Mucosa of descending colon (tissue), 3 donors: Measurements from ENCODE around the gene TIAM2. TPM values are rescaled to one million over a fixed set of nuclear protein-coding genes. Genes with fewer than 3 reads are reported as not detected.

ENCODE experiments used
- ATAC-seq: fragments of 200-7000 bp; cut with Tn5 transposase; one replicate; pipeline ENCODE4 v1.9.1; 2020; ENCODE audit warnings: mild to moderate bottlenecking, moderate library complexity
- DNase-seq, 3 donors: peaks; one replicate each; pipeline ENCODE4 v3.0.0-alpha.2; 2020
- H3K36me3 ChIP-seq: fragments of 200-600 bp; one replicate; pipeline ENCODE4 v1.8.0; 2021; ENCODE audit warnings: low read depth, mild to moderate bottlenecking
- H3K4me1 ChIP-seq: fragments of 200-600 bp; one replicate; pipeline ENCODE4 v1.8.0; 2021; ENCODE audit warnings: low read depth, mild to moderate bottlenecking
- H3K4me3 ChIP-seq: fragments of 200-600 bp; one replicate; pipeline ENCODE4 v1.8.0; 2021; ENCODE audit warnings: mild to moderate bottlenecking
- H3K9me3 ChIP-seq: fragments of 200-600 bp; one replicate; pipeline ENCODE4 v1.8.0; 2021; ENCODE audit warnings: mild to moderate bottlenecking
- CTCF ChIP-seq: fragments of 200-600 bp; IDR thresholded peaks from one replicate; pipeline ENCODE4 v1.8.0; 2022; ENCODE audit warnings: antibody characterized with exemption, mild to moderate bottlenecking
- intact Hi-C, 2 donors: fragments of 100-400 bp; cut with DNase I in 1 of 2; cut with micrococcal nuclease in 1 of 2; formaldehyde crosslinking; loops; one replicate each; pipeline versions ENCODE4 v1.11.0 to v1.11.1; 2022; cut with DNase I, micrococcal nuclease
- total RNA-seq, 3 donors: library from RNA; stranded (reverse); fragmentation: NEBNext Ultra II Directional in 2 of 3; extraction: Animal tissue kit (Norgen Biotek cat#: 25700) in 2 of 3; gene quantifications; one replicate each; pipeline versions ENCODE4 v1.2.1 to v1.2.4, GENCODE V29; 2021 to 2023
- donor health status: DM: no; HTN: no; CAD: no; lungs with moderate emphysema.
- donor health status: DM: no; HTN: no; CAD: no.
- donor health status: DM: no; HTN: yes; CAD: no.

TIAM2 gene
- total RNA-seq, 3 donors from 2014 or later = 4.2 to 12.2 (median 9.8) TPM

- TF ChIP-seq CTCF = no peak
- Histone ChIP-seq H3K4me3 (no peak overlapping the region), H3K4me1 (no peaks in the 10 kb centered on the region), H3K9me3 (no peaks in the 10 kb centered on the region), H3K36me3 (no peaks in the 10 kb centered on the region)
- ATAC-seq (no peak), DNase-seq (no peak)
- intact Hi-C loops = no loop called here
These were observed 242.5 kb downstream of the TIAM2 start for GRCh38 chr6:155237613-155238012.

- H3K4me1 ChIP-seq = no peaks in the 10 kb centered on the region
- DNase-seq (no peak), ATAC-seq (no peak)
These were observed 245.9 kb downstream of the TIAM2 start for GRCh38 chr6:155240905-155241600.

GRCh38 chr6:155241966-155242365 is 246.9 kb downstream of the TIAM2 start:
- H3K4me3 ChIP-seq = no peak overlapping the region
- TF ChIP-seq CTCF = no peak
- H3K4me1 ChIP-seq = no peaks in the 10 kb centered on the region
- ATAC-seq (no peak), DNase-seq (no peak)
- intact Hi-C loops = no loop called here
- H3K36me3 ChIP-seq = no peaks in the 10 kb centered on the region
- H3K9me3 ChIP-seq = no peaks in the 10 kb centered on the region

More at GRCh38 chr6:155240905-155241600, 245.9 kb downstream of the TIAM2 start:
- Histone ChIP-seq H3K9me3 (no peaks in the 10 kb centered on the region), H3K4me3 (no peak overlapping the region), H3K36me3 (no peaks in the 10 kb centered on the region)
- TF ChIP-seq CTCF = no peak
- intact Hi-C loops = no loop called here

GRCh38 chr6:155244434-155244833 is 249.3 kb downstream of the TIAM2 start:
- intact Hi-C loops = no loop called here
- TF ChIP-seq CTCF = no peak
- Histone ChIP-seq H3K36me3 (no peaks in the 10 kb centered on the region), H3K9me3 (no peaks in the 10 kb centered on the region), H3K4me1 (no peaks in the 10 kb centered on the region), H3K4me3 (no peak overlapping the region)
- DNase-seq (no peak), ATAC-seq (no peak)

GRCh38 chr6:155245193-155245592 is 250.1 kb downstream of the TIAM2 start:
- DNase-seq (no peak), ATAC-seq (no peak)
- Histone ChIP-seq H3K36me3 (no peaks in the 10 kb centered on the region), H3K9me3 (no peaks in the 10 kb centered on the region), H3K4me1 (no peaks in the 10 kb centered on the region), H3K4me3 (no peak overlapping the region)
- intact Hi-C loops = loop anchor here in 1 of 2 donors (5.0 kb wide), 1 partner anchor 68 kb away; no protein-coding TSS in a partner anchor
- no peak for TF ChIP-seq CTCF
